Measurements from ENCODE around the gene EIF1.
"Not testable (repeated sequence)": the region's sequence is repeated elsewhere in the genome, so short reads cannot be mapped to it uniquely, and the experiment has no call there.

EIF1 gene

GRCh38 chr17:41690497-41690896, 1.8 kb downstream of the EIF1 start:
- no peak for DNase-seq (ENCODE audit: low read depth)
- peak overlapping the region; percentile 68 for H3K4me3 ChIP-seq (ENCODE audit: low read depth, low read length)
- TF ChIP-seq CTCF (IDR thresholded peaks at IDR 0.05; ENCODE audit: control insufficient read depth, extremely low read depth, insufficient read depth), result no peak

- H3K4me3 ChIP-seq (ENCODE audit: low read depth, low read length), result no peak overlapping the region
- DNase-seq (ENCODE audit: low read depth), result no peak
- TF ChIP-seq CTCF (IDR thresholded peaks at IDR 0.05; ENCODE audit: control insufficient read depth, extremely low read depth, insufficient read depth), result no peak
Measured at GRCh38 chr17:41691031-41691777, 2.5 kb downstream of the EIF1 start.

- no peak for TF ChIP-seq CTCF (IDR thresholded peaks at IDR 0.05; ENCODE audit: control insufficient read depth, extremely low read depth, insufficient read depth)
- no peak overlapping the region for H3K4me3 ChIP-seq (ENCODE audit: low read depth, low read length)
- no peak for DNase-seq (ENCODE audit: low read depth)
Measured at GRCh38 chr17:41692722-41693521, 4.2 kb downstream of the EIF1 start.

- no peak overlapping the region for H3K4me3 ChIP-seq (ENCODE audit: low read depth, low read length)
- DNase-seq (ENCODE audit: low read depth), result no peak
- no peak for TF ChIP-seq CTCF (IDR thresholded peaks at IDR 0.05; ENCODE audit: control insufficient read depth, extremely low read depth, insufficient read depth)
Measured at GRCh38 chr17:41695134-41695661, 6.5 kb downstream of the EIF1 start.

GRCh38 chr17:41695954-41696757, 7.5 kb downstream of the EIF1 start:
- H3K4me3 ChIP-seq (ENCODE audit: low read depth, low read length), result no peak overlapping the region
- peak; percentile 38 for DNase-seq (ENCODE audit: low read depth)
- peak; percentile 81 for TF ChIP-seq CTCF (IDR thresholded peaks at IDR 0.05; ENCODE audit: control insufficient read depth, extremely low read depth, insufficient read depth)

GRCh38 chr17:41697122-41697962, 8.7 kb downstream of the EIF1 start:
- no peak for TF ChIP-seq CTCF (IDR thresholded peaks at IDR 0.05; ENCODE audit: control insufficient read depth, extremely low read depth, insufficient read depth)
- no peak overlapping the region for H3K4me3 ChIP-seq (ENCODE audit: low read depth, low read length)
- no peak for DNase-seq (ENCODE audit: low read depth)

- DNase-seq (ENCODE audit: low read depth); H3K4me3 ChIP-seq (ENCODE audit: low read depth, low read length): not testable (repeated sequence)
Measured at GRCh38 chr17:41700843-41701242, 12.2 kb downstream of the EIF1 start.

Data from LNCaP clone FGC (cell line).